ENCODE measurements around the gene SCT. TPM values are rescaled to one million over a fixed set of nuclear protein-coding genes. Genes with fewer than 3 reads are reported as not detected.

Gene SCT
- total and polyA plus RNA-seq, 4 donors, result not detected

GRCh38 chr11:637333-637592 lies 10.3 kb upstream of the SCT start:
- WGBS, result 13% methylated on average over 34 of the region's 34 CpGs
- Histone ChIP-seq H3K4me1 (ENCODE audit: control insufficient read depth in 4 of 4, insufficient read depth in 4 of 4, low read length in 3 of 4) (peaks cover 3 to 16% (median 7%) of the 10 kb centered on the region in 4 donors), H3K4me3 (ENCODE audit: low read depth in 1 of 3, low read length in 3 of 3) (peak overlapping the region in 1 of 3 donors; percentile 37), H3K27me3 (ENCODE audit: control insufficient read depth in 4 of 4, insufficient read depth in 4 of 4, low read length in 3 of 4) (no peaks in the 10 kb centered on the region), H3K36me3 (ENCODE audit: control insufficient read depth in 4 of 4, insufficient read depth in 3 of 4, low read depth in 1 of 4, low read length in 3 of 4) (peaks cover 0 to 2% (median under 1%) of the 10 kb centered on the region in 4 donors), H3K9ac (ENCODE audit: low read depth in 1 of 2, low read length in 2 of 2) (no peak overlapping the region), H3K9me3 (ENCODE audit: control insufficient read depth in 4 of 4, low read length in 3 of 4) (no peaks in the 10 kb centered on the region), H3K27ac (ENCODE audit: low read depth in 1 of 2, low read length in 2 of 2) (no peak overlapping the region)
- TF ChIP-seq REST (IDR thresholded peaks at IDR 0.05) (no peak), MAX (IDR thresholded peaks at IDR 0.05) (no peak), FOXA2 (IDR thresholded peaks at IDR 0.05) (no peak), NR2F2 (IDR thresholded peaks at IDR 0.05) (no peak), RXRA (IDR thresholded peaks at IDR 0.05) (no peak), SP1 (IDR thresholded peaks at IDR 0.05) (no peak), TAF1 (conservative IDR thresholded peaks at IDR 0.05) (no peak), HNF4G (IDR thresholded peaks at IDR 0.05) (no peak), FOXA1 (IDR thresholded peaks at IDR 0.05) (no peak), EGR1 (IDR thresholded peaks at IDR 0.05; ENCODE audit: low read depth in 2 of 2) (no peak), ZBTB33 (IDR thresholded peaks at IDR 0.05) (no peak), JUND (IDR thresholded peaks at IDR 0.05) (no peak), YY1 (IDR thresholded peaks at IDR 0.05) (no peak), HNF4A (conservative IDR thresholded peaks at IDR 0.05) (no peak)
- TF ChIP-seq, protein P1, sequence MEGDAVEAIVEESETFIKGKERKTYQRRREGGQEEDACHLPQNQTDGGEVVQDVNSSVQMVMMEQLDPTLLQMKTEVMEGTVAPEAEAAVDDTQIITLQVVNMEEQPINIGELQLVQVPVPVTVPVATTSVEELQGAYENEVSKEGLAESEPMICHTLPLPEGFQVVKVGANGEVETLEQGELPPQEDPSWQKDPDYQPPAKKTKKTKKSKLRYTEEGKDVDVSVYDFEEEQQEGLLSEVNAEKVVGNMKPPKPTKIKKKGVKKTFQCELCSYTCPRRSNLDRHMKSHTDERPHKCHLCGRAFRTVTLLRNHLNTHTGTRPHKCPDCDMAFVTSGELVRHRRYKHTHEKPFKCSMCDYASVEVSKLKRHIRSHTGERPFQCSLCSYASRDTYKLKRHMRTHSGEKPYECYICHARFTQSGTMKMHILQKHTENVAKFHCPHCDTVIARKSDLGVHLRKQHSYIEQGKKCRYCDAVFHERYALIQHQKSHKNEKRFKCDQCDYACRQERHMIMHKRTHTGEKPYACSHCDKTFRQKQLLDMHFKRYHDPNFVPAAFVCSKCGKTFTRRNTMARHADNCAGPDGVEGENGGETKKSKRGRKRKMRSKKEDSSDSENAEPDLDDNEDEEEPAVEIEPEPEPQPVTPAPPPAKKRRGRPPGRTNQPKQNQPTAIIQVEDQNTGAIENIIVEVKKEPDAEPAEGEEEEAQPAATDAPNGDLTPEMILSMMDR (IDR thresholded peaks at IDR 0.05; ENCODE audit: low read depth, low read length, missing input control), result no peak
- no peak for DNase-seq (ENCODE audit: low spot score)

GRCh38 chr11:636511-637332 lies 9.7 kb upstream of the SCT start, which contains the start of gene DRD4:
DRD4 (plus strand) TSS chr11:637269; CDS start chr11:637305, 36 bp downstream.
- peaks cover 3 to 16% (median 7%) of the 10 kb centered on the region in 4 donors for H3K4me1 ChIP-seq (ENCODE audit: control insufficient read depth in 4 of 4, insufficient read depth in 4 of 4, low read length in 3 of 4)
- peaks cover 0 to 2% (median 0%) of the 10 kb centered on the region in 4 donors for H3K36me3 ChIP-seq (ENCODE audit: control insufficient read depth in 4 of 4, insufficient read depth in 3 of 4, low read depth in 1 of 4, low read length in 3 of 4)
- no peaks in the 10 kb centered on the region for H3K9me3 ChIP-seq (ENCODE audit: control insufficient read depth in 4 of 4, low read length in 3 of 4)
- no peak within 1 kb of the TSS for H3K9ac ChIP-seq (ENCODE audit: low read depth in 1 of 2, low read length in 2 of 2)
- H3K4me3 ChIP-seq (ENCODE audit: low read depth in 1 of 3, low read length in 3 of 3), result peak within 1 kb of the TSS in 1 of 3 donors; percentile 37
- H3K27ac ChIP-seq (ENCODE audit: low read depth in 1 of 2, low read length in 2 of 2), result no peak within 1 kb of the TSS
- DNase-seq (ENCODE audit: low spot score), result no peak
- 24% methylated on average over 100 of the region's 100 CpGs for WGBS
- no peaks in the 10 kb centered on the region for H3K27me3 ChIP-seq (ENCODE audit: control insufficient read depth in 4 of 4, insufficient read depth in 4 of 4, low read length in 3 of 4)
- TF ChIP-seq REST (IDR thresholded peaks at IDR 0.05), result no peak
- TF ChIP-seq GABPA (IDR thresholded peaks at IDR 0.05 in 1 of 2, conservative IDR thresholded peaks at IDR 0.05 in 1 of 2), result no peak
- no peak for TF ChIP-seq TAF1 (conservative IDR thresholded peaks at IDR 0.05)
- no peak for TF ChIP-seq MAX (IDR thresholded peaks at IDR 0.05)
- TF ChIP-seq YY1 (IDR thresholded peaks at IDR 0.05), result no peak
- no peak for TF ChIP-seq SP1 (IDR thresholded peaks at IDR 0.05)
- no peak for TF ChIP-seq RAD21 (IDR thresholded peaks at IDR 0.05)
- TF ChIP-seq RXRA (IDR thresholded peaks at IDR 0.05), result no peak
- no peak for TF ChIP-seq ATF3 (IDR thresholded peaks at IDR 0.05)
- no peak for TF ChIP-seq HNF4G (IDR thresholded peaks at IDR 0.05)
- TF ChIP-seq NR2F2 (IDR thresholded peaks at IDR 0.05), result no peak
